Duodenal mucosa (tissue), 2 donors: ENCODE results near the gene SQSTM1.
"Not testable (repeated sequence)": the region's sequence is repeated elsewhere in the genome, so short reads cannot be mapped to it uniquely, and the experiment has no call there.

Source experiments
- H3K27ac ChIP-seq: one replicate; pipeline ENCODE4 v1.7.0; 2013; ENCODE audit warnings: low read depth, low read length
- H3K27me3 ChIP-seq, 2 donors: one replicate each; pipeline ENCODE4 v1.7.0; 2013; ENCODE audit warnings: low read length in 2 of 2, control low read depth in 1 of 2; ENCODE audit not compliant: insufficient read depth in 2 of 2, control insufficient read depth in 1 of 2
- H3K36me3 ChIP-seq, 2 donors: one replicate each; pipeline ENCODE4 v1.7.0; 2013; ENCODE audit warnings: low read length in 2 of 2, control low read depth in 1 of 2; ENCODE audit not compliant: insufficient read depth in 2 of 2, control insufficient read depth in 1 of 2
- H3K4me1 ChIP-seq, 2 donors: one replicate each; pipeline ENCODE4 v1.7.0; 2013; ENCODE audit warnings: low read length in 2 of 2, control low read depth in 1 of 2; ENCODE audit not compliant: insufficient read depth in 2 of 2, control insufficient read depth in 1 of 2
- H3K4me3 ChIP-seq, 2 donors: one replicate each; pipeline ENCODE4 v1.7.0; 2013; ENCODE audit warnings: low read length in 2 of 2, low read depth in 1 of 2
- H3K9ac ChIP-seq, 2 donors: one replicate each; pipeline ENCODE4 v1.7.0; 2013; ENCODE audit warnings: low read length in 2 of 2, low read depth in 1 of 2
- H3K9me3 ChIP-seq, 2 donors: one replicate each; pipeline ENCODE4 v1.7.0; 2013; ENCODE audit warnings: low read length in 2 of 2, control low read depth in 1 of 2; ENCODE audit not compliant: control insufficient read depth in 1 of 2

SQSTM1 gene

GRCh38 chr5:179780362-179780761 is 40.3 kb upstream of the SQSTM1 start:
- H3K36me3 ChIP-seq, result peaks cover 15 to 39% of the 10 kb centered on the region in 2 donors

DNA sequence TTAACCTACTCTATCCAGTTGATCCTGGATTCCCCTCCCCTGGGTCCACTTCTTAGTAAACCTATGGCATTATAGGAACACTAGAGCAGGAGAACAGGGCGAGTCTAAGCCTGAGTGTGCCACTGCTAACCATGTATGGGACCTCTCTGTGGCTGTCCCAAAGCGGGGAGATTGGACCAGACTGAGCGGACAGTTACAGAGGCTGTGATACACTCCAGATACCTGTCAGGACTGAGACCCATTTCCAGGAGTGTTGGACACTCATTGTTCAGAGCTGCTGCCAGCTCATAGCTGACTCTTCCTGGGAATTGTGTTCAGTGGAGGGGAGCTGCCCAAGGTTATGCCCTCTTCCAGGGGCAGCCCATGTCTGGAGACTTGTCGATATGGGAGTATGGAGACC is 38.9 kb upstream of the SQSTM1 start:
- Histone ChIP-seq H3K27me3 (no peaks in the 10 kb centered on the region), H3K36me3 (peaks cover 6 to 25% of the 10 kb centered on the region in 2 donors), H3K4me3 (no peak overlapping the region), H3K9ac (no peak overlapping the region), H3K4me1 (peaks cover 0 to 6% of the 10 kb centered on the region in 2 donors), H3K27ac (no peak overlapping the region), H3K9me3 (no peaks in the 10 kb centered on the region)

More at GRCh38 chr5:179780362-179780761, 40.3 kb upstream of the SQSTM1 start:
- Histone ChIP-seq H3K9ac (no peak overlapping the region), H3K4me1 (peaks cover 0 to 6% of the 10 kb centered on the region in 2 donors), H3K4me3 (no peak overlapping the region), H3K9me3 (no peaks in the 10 kb centered on the region), H3K27me3 (no peaks in the 10 kb centered on the region), H3K27ac (no peak overlapping the region)

DNA sequence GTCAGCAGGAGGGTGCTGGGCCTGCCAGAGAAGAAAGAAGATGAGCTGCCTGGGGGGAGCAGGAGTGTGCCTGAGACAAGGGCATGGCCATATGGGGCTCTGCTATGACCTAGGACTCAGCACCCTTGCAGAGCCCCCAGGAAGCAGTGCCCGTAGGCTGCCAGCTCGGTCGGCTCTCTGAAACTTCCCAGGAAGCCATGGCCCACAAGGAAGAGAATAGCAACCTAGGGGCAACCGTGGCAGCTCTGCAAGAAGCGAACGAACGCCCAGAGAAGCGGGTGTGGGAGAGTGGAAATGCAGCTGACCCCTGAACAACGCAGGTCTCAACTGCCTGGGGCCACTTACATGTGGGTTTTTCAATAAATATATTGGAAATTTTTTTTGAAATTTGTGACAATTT is 37.6 kb upstream of the SQSTM1 start:
- H3K27ac ChIP-seq, result no peak overlapping the region
- H3K4me1 ChIP-seq, result peaks cover 0 to 6% of the 10 kb centered on the region in 2 donors
- no peaks in the 10 kb centered on the region for H3K9me3 ChIP-seq
- peaks cover 2 to 17% of the 10 kb centered on the region in 2 donors for H3K36me3 ChIP-seq
- H3K9ac ChIP-seq, result no peak overlapping the region
- H3K4me3 ChIP-seq, result no peak overlapping the region
- H3K27me3 ChIP-seq, result no peaks in the 10 kb centered on the region

DNA sequence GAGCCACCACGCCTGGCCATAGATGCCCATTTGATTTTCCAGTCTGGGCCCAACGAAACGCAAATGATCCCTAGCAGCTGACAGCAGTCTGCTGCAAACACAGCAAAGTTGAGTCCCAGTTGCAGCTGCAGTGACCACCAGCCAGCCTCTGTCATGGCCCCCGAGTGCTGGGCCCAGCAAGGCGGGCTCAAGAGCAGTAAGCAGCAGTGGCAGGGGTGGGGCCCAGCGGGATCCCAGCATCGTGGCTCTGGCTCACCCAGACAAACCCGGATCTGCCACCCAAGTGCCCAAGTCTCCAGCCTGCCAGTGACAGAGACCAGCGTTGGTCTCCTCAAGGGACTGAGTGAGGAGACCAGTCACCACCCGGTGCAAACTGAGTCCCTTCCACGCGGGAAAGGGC is 33.8 kb upstream of the SQSTM1 start:
- Histone ChIP-seq H3K9me3 (no peaks in the 10 kb centered on the region), H3K27me3 (no peaks in the 10 kb centered on the region), H3K4me1 (no peaks in the 10 kb centered on the region), H3K4me3 (no peak overlapping the region), H3K27ac (no peak overlapping the region), H3K36me3 (no peaks in the 10 kb centered on the region), H3K9ac (no peak overlapping the region)

- H3K4me3 ChIP-seq, result no peak overlapping the region
- H3K27me3 ChIP-seq, result no peaks in the 10 kb centered on the region
- H3K4me1 ChIP-seq, result peaks cover 5 to 6% of the 10 kb centered on the region in 2 donors
- H3K9me3 ChIP-seq, result no peaks in the 10 kb centered on the region
- no peak overlapping the region for H3K9ac ChIP-seq
- no peak overlapping the region for H3K27ac ChIP-seq
- no peaks in the 10 kb centered on the region for H3K36me3 ChIP-seq
Observed at GRCh38 chr5:179788193-179788854, 32.4 kb upstream of the SQSTM1 start.

GRCh38 chr5:179789278-179789677 is 31.4 kb upstream of the SQSTM1 start:
- H3K9ac ChIP-seq, H3K9me3 ChIP-seq, H3K27me3 ChIP-seq, H3K4me3 ChIP-seq, H3K36me3 ChIP-seq, H3K27ac ChIP-seq: not testable (repeated sequence)
- H3K4me1 ChIP-seq, result peaks cover 14 to 15% of the 10 kb centered on the region in 2 donors

GRCh38 chr5:179791881-179792611 is 28.7 kb upstream of the SQSTM1 start:
- H3K9me3 ChIP-seq, result no peaks in the 10 kb centered on the region
- H3K4me1 ChIP-seq, result peaks cover 31 to 33% of the 10 kb centered on the region in 2 donors
- no peak overlapping the region for H3K4me3 ChIP-seq
- no peak overlapping the region for H3K9ac ChIP-seq
- peaks cover 0 to 5% of the 10 kb centered on the region in 2 donors for H3K36me3 ChIP-seq
- no peaks in the 10 kb centered on the region for H3K27me3 ChIP-seq
- no peak overlapping the region for H3K27ac ChIP-seq

- H3K36me3 ChIP-seq, result peaks cover under 1 to 13% of the 10 kb centered on the region in 2 donors
- H3K27me3 ChIP-seq, result no peaks in the 10 kb centered on the region
- no peak overlapping the region for H3K9ac ChIP-seq
- H3K27ac ChIP-seq, result peak overlapping the region; percentile 10
- no peak overlapping the region for H3K4me3 ChIP-seq
- H3K9me3 ChIP-seq, result no peaks in the 10 kb centered on the region
- peaks cover 32 to 37% of the 10 kb centered on the region in 2 donors for H3K4me1 ChIP-seq
Observed at GRCh38 chr5:179792612-179793467, 27.9 kb upstream of the SQSTM1 start.

- H3K4me3 ChIP-seq, result peak within 1 kb of the TSS; percentile 68 to 76
- peaks cover 8 to 21% of the 10 kb centered on the region in 2 donors for H3K36me3 ChIP-seq
- peaks cover 32 to 37% of the 10 kb centered on the region in 2 donors for H3K4me1 ChIP-seq
- H3K9ac ChIP-seq, result peak within 1 kb of the TSS; percentile 46 to 70
- H3K27ac ChIP-seq, result peak within 1 kb of the TSS; percentile 10
- H3K27me3 ChIP-seq, result no peaks in the 10 kb centered on the region
- H3K9me3 ChIP-seq, result no peaks in the 10 kb centered on the region
Observed at GRCh38 chr5:179793468-179794139, 27.1 kb upstream of the SQSTM1 start, which contains the start of gene LTC4S. Gene LTC4S, plus strand, starts transcription at chr5:179793986. Its CDS starts 95 bp downstream, at chr5:179794081.
